ENCODE measurements around the gene UBXN1.
"Not testable (repeated sequence)": the region's sequence is repeated elsewhere in the genome, so short reads cannot be mapped to it uniquely, and the experiment has no call there.

Gene UBXN1

GRCh38 chr11:62708793-62709192, 29.9 kb upstream of the UBXN1 start:
- peak; percentile 10 for DNase-seq (ENCODE audit: low read depth, low spot score)

- DNase-seq (ENCODE audit: low read depth, low spot score), result no peak
Observed at GRCh38 chr11:62708392-62708791, 29.5 kb upstream of the UBXN1 start.

- no peak for DNase-seq (ENCODE audit: low read depth, low spot score)
Observed at GRCh38 chr11:62707277-62707861, 28.5 kb upstream of the UBXN1 start, which contains the start of the genes BSCL2 and GNG3. Gene BSCL2, minus strand, starts transcription at chr11:62707424. Its CDS starts 229 bp downstream, at chr11:62707195. Gene GNG3, plus strand, starts transcription at chr11:62707676. Its CDS starts 620 bp downstream, at chr11:62708296.

GRCh38 chr11:62706850-62707247, 28.0 kb upstream of the UBXN1 start:
- DNase-seq (ENCODE audit: low read depth, low spot score), result no peak

GRCh38 chr11:62705880-62706849, 27.3 kb upstream of the UBXN1 start:
- peak; percentile 86 for DNase-seq (ENCODE audit: low read depth, low spot score)

- DNase-seq (ENCODE audit: low read depth, low spot score), result no peak
Observed at GRCh38 chr11:62705413-62705812, 26.5 kb upstream of the UBXN1 start.

- DNase-seq (ENCODE audit: low read depth, low spot score), result not testable (repeated sequence)
Observed at GRCh38 chr11:62703921-62704320, 25.0 kb upstream of the UBXN1 start.

GRCh38 chr11:62702246-62702645, 23.4 kb upstream of the UBXN1 start:
- no peak for DNase-seq (ENCODE audit: low read depth, low spot score)

GRCh38 chr11:62694455-62695167, 15.7 kb upstream of the UBXN1 start:
- DNase-seq (ENCODE audit: low read depth, low spot score), result peak; percentile 63

GRCh38 chr11:62693624-62694023, 14.8 kb upstream of the UBXN1 start:
- DNase-seq (ENCODE audit: low read depth, low spot score), result not testable (repeated sequence)

GRCh38 chr11:62689421-62690183, 10.7 kb upstream of the UBXN1 start, which contains the start of gene LRRN4CL:
Gene LRRN4CL, minus strand, starts transcription at chr11:62689530. Its CDS starts 1,022 bp downstream, at chr11:62688508.
- DNase-seq (ENCODE audit: low read depth, low spot score), result no peak

GRCh38 chr11:62688491-62688890, 9.6 kb upstream of the UBXN1 start:
- no peak for DNase-seq (ENCODE audit: low read depth, low spot score)

- DNase-seq (ENCODE audit: low read depth, low spot score), result no peak
Observed at GRCh38 chr11:62687508-62688396, 8.9 kb upstream of the UBXN1 start.

GRCh38 chr11:62682518-62682917, 3.6 kb upstream of the UBXN1 start:
- no peak for DNase-seq (ENCODE audit: low read depth, low spot score)

GRCh38 chr11:62680825-62681240, 2.0 kb upstream of the UBXN1 start:
- DNase-seq (ENCODE audit: low read depth, low spot score), result no peak

- no peak for DNase-seq (ENCODE audit: low read depth, low spot score)
Observed at GRCh38 chr11:62678433-62678769, 472 bp downstream of the UBXN1 start.

GRCh38 chr11:62677714-62678113, 1.2 kb downstream of the UBXN1 start:
- DNase-seq (ENCODE audit: low read depth, low spot score), result no peak

GRCh38 chr11:62677156-62677555, 1.7 kb downstream of the UBXN1 start:
- DNase-seq (ENCODE audit: low read depth, low spot score), result no peak

- no peak for DNase-seq (ENCODE audit: low read depth, low spot score)
Observed at GRCh38 chr11:62676698-62677097, 2.2 kb downstream of the UBXN1 start.

- not testable (repeated sequence) for DNase-seq (ENCODE audit: low read depth, low spot score)
Observed at GRCh38 chr11:62675415-62675814, 3.5 kb downstream of the UBXN1 start.

Measured in activated CD4-positive, CD25-positive, alpha-beta regulatory T cell treated with anti-CD3 and anti-CD28 coated beads, Interleukin-2, amount 50 U/mL, for 16 hours (primary cell).